Measurements from ENCODE around the gene EPC2. TPM values are rescaled to one million over a fixed set of nuclear protein-coding genes. Genes with fewer than 3 reads are reported as not detected.
A peak's percentile ranks its signal among the peaks of the same experiment; 100 is the strongest.

Gene EPC2
- total and polyA plus RNA-seq, 3 donors from 2014 or later = 22.5 to 53.1 (median 41.7) TPM

DNA sequence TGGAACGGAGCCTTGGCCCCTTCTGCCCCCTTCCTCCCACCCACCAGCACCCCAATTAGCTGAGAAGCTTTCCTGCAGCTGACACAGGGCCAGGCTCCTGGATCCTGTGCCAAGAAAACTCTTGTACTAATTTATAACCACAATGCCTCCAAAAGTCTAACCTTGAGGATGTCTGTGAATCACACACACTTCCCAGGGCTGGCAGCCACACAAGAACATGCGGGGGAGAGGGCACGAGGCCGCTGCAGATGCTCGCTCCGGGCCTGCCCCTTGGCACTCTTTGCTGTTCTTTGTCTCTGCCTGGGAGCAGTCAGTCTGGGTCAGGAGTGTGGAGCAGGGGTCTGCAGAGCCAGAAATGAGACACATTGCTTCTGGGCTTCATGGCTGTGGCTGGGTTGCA, 167.8 kb downstream of the EPC2 start:
- DNase-seq = peak; percentile 97
- Histone ChIP-seq H3K9me3 (no peaks in the 10 kb centered on the region), H3K27ac (peak overlapping the region; percentile 43 to 60), H3K27me3 (no peaks in the 10 kb centered on the region), H3K4me1 (peaks cover 27% of the 10 kb centered on the region), H3K4me3 (no peak overlapping the region), H3K36me3 (ENCODE audit: low read depth, missing control alignments) (no peaks in the 10 kb centered on the region)
- no peak for TF ChIP-seq POLR2A (IDR thresholded peaks at IDR 0.05)
- TF ChIP-seq, protein P1, sequence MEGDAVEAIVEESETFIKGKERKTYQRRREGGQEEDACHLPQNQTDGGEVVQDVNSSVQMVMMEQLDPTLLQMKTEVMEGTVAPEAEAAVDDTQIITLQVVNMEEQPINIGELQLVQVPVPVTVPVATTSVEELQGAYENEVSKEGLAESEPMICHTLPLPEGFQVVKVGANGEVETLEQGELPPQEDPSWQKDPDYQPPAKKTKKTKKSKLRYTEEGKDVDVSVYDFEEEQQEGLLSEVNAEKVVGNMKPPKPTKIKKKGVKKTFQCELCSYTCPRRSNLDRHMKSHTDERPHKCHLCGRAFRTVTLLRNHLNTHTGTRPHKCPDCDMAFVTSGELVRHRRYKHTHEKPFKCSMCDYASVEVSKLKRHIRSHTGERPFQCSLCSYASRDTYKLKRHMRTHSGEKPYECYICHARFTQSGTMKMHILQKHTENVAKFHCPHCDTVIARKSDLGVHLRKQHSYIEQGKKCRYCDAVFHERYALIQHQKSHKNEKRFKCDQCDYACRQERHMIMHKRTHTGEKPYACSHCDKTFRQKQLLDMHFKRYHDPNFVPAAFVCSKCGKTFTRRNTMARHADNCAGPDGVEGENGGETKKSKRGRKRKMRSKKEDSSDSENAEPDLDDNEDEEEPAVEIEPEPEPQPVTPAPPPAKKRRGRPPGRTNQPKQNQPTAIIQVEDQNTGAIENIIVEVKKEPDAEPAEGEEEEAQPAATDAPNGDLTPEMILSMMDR (IDR thresholded peaks at IDR 0.05) = no peak
- intact Hi-C loops (cut with DNase I; ENCODE audit: low total_unique reads) = no loop called here
- 36 to 48% methylated on average over 6 of the region's 6 CpGs for WGBS, 2 donors

DNA sequence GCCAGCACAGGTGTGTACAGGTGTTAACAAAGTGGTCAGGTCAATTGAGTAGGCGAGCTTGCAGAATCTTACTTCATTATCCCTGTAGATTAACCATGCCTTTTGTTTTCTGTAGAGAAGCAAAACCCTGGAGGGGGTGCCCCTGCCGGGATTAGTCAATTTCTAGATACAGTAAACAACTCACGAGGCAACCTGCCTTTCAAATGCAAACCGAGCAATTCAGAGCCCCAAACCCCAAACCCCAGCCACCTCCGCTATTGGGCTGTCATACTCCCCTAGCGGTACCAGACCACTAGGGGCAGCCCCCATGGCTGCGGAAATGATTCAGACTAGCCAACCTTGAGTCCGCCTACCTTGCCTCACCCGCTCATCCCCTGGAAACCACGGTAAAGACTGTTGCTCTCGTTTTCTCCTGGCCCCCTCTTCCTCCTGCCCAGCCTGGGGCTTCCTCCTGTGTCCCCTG, 169.1 kb downstream of the EPC2 start:
- H3K27ac ChIP-seq = no peak overlapping the region
- intact Hi-C loops (cut with DNase I; ENCODE audit: low total_unique reads) = no loop called here
- DNase-seq = no peak
- 82 to 85% methylated on average over 11 of the region's 11 CpGs for WGBS, 2 donors
- no peaks in the 10 kb centered on the region for H3K27me3 ChIP-seq
- no peaks in the 10 kb centered on the region for H3K9me3 ChIP-seq
- TF ChIP-seq, protein P1 (IDR thresholded peaks at IDR 0.05) = no peak
- TF ChIP-seq POLR2A (IDR thresholded peaks at IDR 0.05) = no peak
- H3K36me3 ChIP-seq (ENCODE audit: low read depth, missing control alignments) = no peaks in the 10 kb centered on the region
- peaks cover 27% of the 10 kb centered on the region for H3K4me1 ChIP-seq
- H3K4me3 ChIP-seq = no peak overlapping the region

DNA sequence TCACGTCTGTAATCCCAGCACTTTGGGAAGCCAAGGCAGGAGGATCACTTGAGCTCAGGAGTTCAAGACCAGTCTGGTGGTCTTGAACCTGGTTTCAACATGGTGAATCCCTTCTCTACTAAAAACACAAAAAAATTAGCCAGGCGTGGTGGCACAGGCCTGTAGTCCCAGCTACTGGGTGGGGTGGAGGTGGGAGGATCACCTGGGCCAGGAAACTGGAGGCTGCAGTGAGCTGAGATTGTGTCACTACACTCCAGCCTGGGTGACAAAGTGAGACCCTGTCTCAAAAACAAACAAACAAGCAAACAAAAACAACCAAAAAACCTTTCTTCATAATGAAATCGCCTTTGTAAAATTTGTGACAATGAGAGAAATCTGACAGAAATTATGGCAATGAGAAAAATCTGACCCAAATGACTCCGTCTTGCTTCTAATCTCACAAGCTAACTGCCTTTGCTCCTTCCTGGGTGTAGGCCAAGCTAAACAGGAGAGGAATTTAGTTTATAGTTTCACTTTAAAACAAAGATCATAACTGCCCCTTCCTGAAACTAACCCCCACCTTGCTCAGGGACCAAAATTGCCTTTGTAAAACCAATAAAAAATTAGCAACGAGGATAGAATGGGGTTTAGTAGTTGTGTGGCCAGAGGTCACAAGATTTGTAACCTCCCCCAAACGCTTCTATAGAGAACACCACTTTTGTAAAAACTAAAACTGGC, 169.8 kb downstream of the EPC2 start:
- intact Hi-C loops (cut with DNase I; ENCODE audit: low total_unique reads) = no loop called here
- no peak overlapping the region for H3K27ac ChIP-seq
- no peak overlapping the region for H3K4me3 ChIP-seq
- no peak for TF ChIP-seq POLR2A (IDR thresholded peaks at IDR 0.05)
- TF ChIP-seq, protein P1 (IDR thresholded peaks at IDR 0.05) = no peak
- 63 to 77% methylated on average over 6 of the region's 6 CpGs for WGBS, 2 donors
- H3K4me1 ChIP-seq = peaks cover 31% of the 10 kb centered on the region
- no peaks in the 10 kb centered on the region for H3K36me3 ChIP-seq (ENCODE audit: low read depth, missing control alignments)
- no peak for DNase-seq
- H3K9me3 ChIP-seq = no peaks in the 10 kb centered on the region
- no peaks in the 10 kb centered on the region for H3K27me3 ChIP-seq

DNA sequence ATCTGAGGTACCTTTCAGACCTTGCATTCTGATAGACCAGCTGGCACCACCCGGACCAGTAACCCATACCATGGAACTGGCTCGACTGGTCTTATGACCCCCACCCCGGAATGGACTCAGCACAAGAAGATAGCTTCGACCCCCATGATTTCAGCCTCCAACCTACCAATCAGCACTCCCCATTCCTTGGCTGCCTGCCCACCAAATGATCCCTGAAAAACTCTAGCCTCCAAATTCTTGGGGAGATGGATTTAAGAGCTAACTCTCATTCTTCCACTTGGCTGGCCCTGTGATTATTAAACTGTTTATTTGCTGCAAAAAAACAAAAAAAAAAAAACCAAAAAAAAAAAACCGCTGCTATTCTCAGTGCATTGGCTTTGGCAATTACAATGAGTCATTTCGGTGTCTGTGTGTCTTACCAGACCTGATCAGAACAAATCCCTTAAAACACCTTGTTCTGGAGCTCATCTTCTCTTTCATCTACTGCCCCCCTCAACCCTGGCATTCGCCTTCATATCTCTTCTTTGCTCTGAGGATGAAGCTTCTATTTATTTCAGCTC, 170.4 kb downstream of the EPC2 start:
- peaks cover 32% of the 10 kb centered on the region for H3K4me1 ChIP-seq
- no peak for DNase-seq
- 75 to 76% methylated on average over 7 of the region's 7 CpGs for WGBS, 2 donors
- H3K27ac ChIP-seq = no peak overlapping the region
- no peak for TF ChIP-seq POLR2A (IDR thresholded peaks at IDR 0.05)
- TF ChIP-seq, protein P1 (IDR thresholded peaks at IDR 0.05) = no peak
- H3K27me3 ChIP-seq = no peaks in the 10 kb centered on the region
- no peaks in the 10 kb centered on the region for H3K36me3 ChIP-seq (ENCODE audit: low read depth, missing control alignments)
- no peak overlapping the region for H3K4me3 ChIP-seq
- no peaks in the 10 kb centered on the region for H3K9me3 ChIP-seq
- intact Hi-C loops (cut with DNase I; ENCODE audit: low total_unique reads) = no loop called here

Measured in testis (tissue), 3 donors.